Endothelial cell of hepatic sinusoid (primary cell): Measurements from ENCODE around the gene PLCB1.
"Not testable (repeated sequence)": the region's sequence is repeated elsewhere in the genome, so short reads cannot be mapped to it uniquely, and the experiment has no call there.

Source experiments
- in situ Hi-C: cut with HindIII; loops from 2 replicates; pipeline ENCODE4 v1.10.0; 2017; ENCODE audit warnings: low sequenced_read_pairs

The PLCB1 gene

DNA sequence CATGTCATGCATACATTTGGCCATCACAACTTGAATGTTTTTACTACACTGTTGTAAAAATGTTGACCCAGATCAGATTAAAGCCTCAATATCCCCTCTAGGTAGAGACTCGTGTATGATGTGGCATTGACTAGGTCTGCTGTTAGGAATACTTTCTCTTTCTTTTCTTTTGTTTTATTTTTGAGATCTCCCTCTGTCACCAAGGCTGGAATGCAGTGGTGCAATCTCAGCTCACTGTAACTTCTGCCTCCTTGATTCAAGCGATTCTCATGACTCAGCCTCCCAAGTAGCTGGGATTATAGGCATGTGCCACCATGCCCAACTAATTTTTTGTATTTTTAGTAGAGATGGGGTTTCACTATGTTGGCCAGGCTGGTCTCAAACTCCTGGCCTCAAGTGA lies 334.7 kb downstream of the PLCB1 start:
- in situ Hi-C loops, result not testable (repeated sequence)

- in situ Hi-C loops, result no loop called here
Observed at GRCh38 chr20:8470156-8470555, 338.1 kb downstream of the PLCB1 start.

GRCh38 chr20:8471465-8471864 lies 339.4 kb downstream of the PLCB1 start:
- in situ Hi-C loops, result no loop called here

DNA sequence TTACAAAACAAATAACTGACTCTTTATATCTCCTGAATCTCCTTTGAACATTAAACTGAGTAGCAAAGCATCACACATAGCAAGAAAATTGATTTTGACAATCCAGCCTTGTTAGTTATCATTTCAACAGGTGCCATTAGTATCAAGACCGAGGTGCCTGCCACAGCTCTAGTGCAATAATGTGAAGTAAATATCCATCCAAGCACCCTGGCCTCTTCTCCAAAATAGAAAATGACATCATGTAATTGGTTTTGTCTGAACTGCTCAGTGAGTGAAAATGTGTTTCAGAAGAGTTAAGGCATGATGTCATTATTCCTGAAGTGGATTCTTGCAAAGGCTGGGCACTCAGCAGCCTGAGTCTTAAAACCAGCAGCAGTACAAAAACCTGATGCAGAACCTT lies 341.4 kb downstream of the PLCB1 start:
- in situ Hi-C loops, result no loop called here

DNA sequence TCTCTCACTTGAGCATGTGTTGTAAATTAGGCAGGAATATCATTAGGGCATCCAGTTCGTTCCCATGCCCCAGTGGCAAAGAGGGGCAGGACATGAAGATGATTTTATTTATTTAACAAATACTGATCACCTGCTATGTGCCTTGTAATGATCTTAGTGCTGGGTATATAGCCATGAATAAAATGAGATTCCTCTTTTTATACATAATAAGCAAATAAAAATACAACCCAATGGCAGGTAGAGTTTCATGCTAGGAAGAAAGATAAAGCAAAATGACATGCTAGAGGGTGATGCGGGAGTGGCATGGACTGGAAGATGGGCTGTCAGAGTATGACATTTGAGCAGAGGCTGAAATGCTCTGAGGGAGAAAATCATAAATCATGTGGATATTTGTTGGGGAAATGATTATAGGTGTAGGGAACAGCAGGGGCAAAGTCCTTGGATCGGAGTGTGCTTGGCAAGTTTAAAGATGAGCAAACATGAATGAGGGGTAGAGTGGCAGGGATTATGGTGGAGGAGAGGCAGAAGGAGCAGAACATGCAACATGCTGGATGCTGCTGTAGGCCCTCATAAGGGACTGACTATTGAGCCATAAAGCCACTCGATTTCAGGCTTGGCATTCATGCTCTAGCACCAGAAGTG lies 342.1 kb downstream of the PLCB1 start:
- in situ Hi-C loops, result no loop called here

- in situ Hi-C loops, result no loop called here
Observed at GRCh38 chr20:8476021-8476420, 344.0 kb downstream of the PLCB1 start.

- in situ Hi-C loops, result no loop called here
Observed at GRCh38 chr20:8480597-8480996, 348.5 kb downstream of the PLCB1 start.

- in situ Hi-C loops, result no loop called here
Observed at GRCh38 chr20:8487696-8488095, 355.6 kb downstream of the PLCB1 start.

GRCh38 chr20:8489094-8489883 lies 357.2 kb downstream of the PLCB1 start:
- in situ Hi-C loops, result no loop called here

GRCh38 chr20:8490076-8490830 lies 358.2 kb downstream of the PLCB1 start:
- in situ Hi-C loops, result no loop called here

- in situ Hi-C loops, result no loop called here
Observed at GRCh38 chr20:8492173-8492572, 360.1 kb downstream of the PLCB1 start.

DNA sequence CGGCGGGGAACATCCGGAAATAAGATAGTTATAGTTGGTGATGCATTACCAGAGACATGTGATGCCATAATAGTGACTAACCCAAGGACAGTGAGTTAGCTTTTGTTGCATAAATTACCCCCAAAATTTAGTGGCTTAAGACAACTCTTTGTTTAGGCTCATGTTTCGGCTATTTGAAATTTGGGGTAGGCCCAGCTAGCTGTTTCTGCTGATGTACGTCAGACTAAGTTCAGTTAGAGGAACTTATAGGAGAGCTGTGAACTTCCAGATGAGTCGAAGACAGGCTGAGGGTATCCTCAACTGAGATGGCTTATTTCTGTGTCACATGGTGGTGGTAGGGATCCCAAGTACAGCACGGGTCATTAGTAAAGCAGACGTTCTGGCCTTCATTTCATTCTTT lies 366.5 kb downstream of the PLCB1 start:
- in situ Hi-C loops, result no loop called here

DNA sequence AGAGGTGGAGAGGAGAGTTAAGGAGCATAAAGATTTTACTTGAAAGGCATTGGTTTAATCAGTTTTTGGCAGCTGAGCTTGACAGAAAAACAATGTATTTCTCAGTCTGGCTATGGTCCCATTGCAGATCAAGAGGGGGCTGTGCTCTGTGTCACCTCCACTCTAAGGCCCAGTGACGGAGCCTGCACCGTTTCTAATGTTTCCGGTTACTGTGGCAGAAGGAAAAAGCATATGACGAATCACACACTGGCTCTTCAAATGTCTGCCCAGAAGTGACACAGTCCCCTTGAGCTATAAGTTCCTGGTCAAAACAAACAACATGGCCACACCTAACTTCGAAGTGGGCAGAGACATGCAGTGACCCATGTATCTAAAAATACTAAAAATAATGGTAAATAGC lies 372.0 kb downstream of the PLCB1 start:
- in situ Hi-C loops, result no loop called here

DNA sequence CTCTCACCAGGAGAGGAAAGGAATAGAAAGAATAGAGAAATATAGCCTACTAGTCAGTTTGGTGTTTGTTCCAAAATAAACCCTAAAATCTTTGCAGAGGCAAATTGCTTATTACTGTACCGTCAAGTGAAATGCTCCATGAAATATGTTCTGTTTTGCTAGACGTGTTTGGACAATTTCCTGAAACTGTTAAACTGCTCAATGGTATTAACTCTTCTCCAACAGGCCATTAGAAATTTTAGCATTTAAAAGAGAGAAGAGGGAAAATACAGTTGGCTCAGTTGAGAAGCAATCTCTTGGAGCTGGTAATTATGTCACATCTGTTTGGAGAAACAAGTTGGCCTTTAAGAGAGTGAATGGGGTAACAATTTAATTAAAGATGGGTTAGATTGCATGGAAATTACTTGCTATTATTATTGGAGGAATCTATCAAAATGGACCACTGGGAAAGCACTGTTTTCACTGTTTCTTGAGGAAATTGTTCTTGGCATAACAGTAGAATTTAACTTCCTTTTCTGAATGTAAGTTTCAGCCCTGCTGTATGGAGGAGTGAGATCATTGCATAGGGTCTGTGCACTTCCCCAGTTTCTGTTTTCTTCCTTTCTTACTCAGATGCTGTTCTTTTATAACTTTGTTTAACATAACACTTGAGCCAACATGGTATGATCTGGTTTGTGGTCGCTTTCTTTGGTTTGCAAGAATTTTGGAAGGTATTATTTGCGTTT lies 373.6 kb downstream of the PLCB1 start:
- in situ Hi-C loops, result no loop called here

- in situ Hi-C loops, result no loop called here
Observed at GRCh38 chr20:8507231-8507630, 375.2 kb downstream of the PLCB1 start.

GRCh38 chr20:8509809-8510208 lies 377.7 kb downstream of the PLCB1 start:
- in situ Hi-C loops, result no loop called here

GRCh38 chr20:8510808-8511207 lies 378.7 kb downstream of the PLCB1 start:
- in situ Hi-C loops, result no loop called here

DNA sequence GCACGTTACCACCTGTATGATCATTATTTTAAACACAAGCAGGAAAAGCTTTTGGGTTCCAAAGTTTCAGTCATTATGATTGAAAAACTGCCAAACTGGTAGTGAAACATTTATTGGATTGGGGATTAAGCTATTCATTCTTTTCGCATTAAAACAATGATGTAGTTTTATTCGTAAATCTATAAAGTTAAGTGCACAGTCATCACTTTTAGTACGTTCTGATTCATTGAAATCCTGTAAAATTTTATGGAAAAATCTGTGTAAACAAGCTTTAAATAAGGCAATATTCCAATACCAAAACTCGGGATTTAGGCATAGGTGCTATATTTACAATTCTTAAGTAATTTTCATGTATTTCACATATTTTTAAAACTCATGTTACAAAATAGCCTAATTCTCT lies 379.9 kb downstream of the PLCB1 start:
- in situ Hi-C loops, result no loop called here

DNA sequence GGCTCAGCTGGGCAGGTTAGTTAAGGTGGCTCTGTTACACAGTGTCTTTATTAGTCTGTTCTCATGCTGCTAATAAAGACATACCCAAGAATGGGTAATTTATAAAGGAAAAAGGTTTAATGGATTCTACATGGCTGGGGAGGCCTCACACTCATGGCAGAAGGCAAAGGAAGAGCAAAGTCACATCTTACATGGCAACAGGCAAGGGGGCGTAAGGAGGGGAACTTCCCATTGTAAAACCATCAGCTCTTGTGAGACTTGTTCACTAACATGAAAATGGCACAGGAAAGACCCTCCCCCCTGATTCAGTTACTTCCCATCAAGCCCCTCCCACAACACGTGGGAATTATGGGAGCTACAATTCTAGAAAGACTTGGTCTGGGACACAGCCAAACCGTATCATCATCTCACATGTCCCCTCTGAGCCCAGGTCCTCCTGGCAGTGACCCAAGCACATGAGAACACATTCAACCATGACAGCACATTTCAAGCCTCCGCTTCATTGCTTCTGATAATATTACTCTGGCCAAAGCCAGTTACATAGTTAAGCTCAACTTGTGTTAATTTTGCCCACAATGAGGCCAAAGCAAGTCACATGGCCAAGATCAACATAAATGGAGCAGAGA lies 383.9 kb downstream of the PLCB1 start:
- in situ Hi-C loops, result no loop called here

DNA sequence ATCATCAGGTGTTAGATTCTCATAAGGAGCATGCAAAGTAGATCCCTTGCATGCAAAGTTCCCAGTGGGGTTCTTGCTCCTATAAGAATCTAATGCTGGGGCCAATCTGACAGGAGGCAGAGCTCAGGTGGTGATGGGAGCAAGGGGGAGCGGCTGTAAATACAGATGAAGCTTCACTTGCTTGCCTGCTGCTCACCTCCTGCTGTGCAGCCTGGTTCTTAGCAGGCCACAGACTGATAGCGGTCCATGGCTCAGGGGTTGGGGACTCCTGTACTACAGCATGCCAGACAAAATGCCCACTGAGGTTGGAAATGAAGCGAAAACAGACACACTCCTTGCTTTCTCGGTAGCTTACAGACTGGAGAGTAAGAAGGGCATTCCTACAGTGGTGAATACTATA lies 386.8 kb downstream of the PLCB1 start:
- in situ Hi-C loops, result no loop called here

- in situ Hi-C loops, result no loop called here
Observed at GRCh38 chr20:8519887-8520286, 387.8 kb downstream of the PLCB1 start.
